HL-60 (cell line): Measurements from ENCODE around the gene ADISSP.

Source experiments
- DNase-seq, 2 experiments: peaks; one replicate each; pipeline ENCODE4 v3.0.0-alpha.2; 2010 to 2020; ENCODE audit warnings: low read depth in 1 of 2, low spot score in 1 of 2
- H3K27ac ChIP-seq: fragments of 250-450 bp; sonication (Bioruptor Pico); replicated peaks from 2 replicates; pipeline ENCODE4 v1.5.1; 2020; ENCODE audit warnings: mild to moderate bottlenecking, moderate library complexity
- H3K27me3 ChIP-seq: fragments of 250-450 bp; sonication (Bioruptor Pico); 2 replicates; pipeline ENCODE4 v1.5.1; 2021; ENCODE audit warnings: mild to moderate bottlenecking, moderate library complexity; ENCODE audit not compliant: insufficient read depth, poor library complexity, severe bottlenecking
- H3K4me3 ChIP-seq: replicated peaks from 2 replicates; pipeline ENCODE4 v1.5.1; 2011; ENCODE audit warnings: mild to moderate bottlenecking, control low read depth, low read length; ENCODE audit not compliant: insufficient read depth
- CTCF ChIP-seq: IDR thresholded peaks from one replicate; pipeline ENCODE4 v1.5.1; 2011; ENCODE audit warnings: low read length, control low read depth, inconsistent platforms; ENCODE audit not compliant: insufficient read depth
- GABPA ChIP-seq: IDR thresholded peaks from 2 replicates; pipeline ENCODE4 v1.6.1; 2012; ENCODE audit warnings: low read depth
- POLR2AphosphoS5 ChIP-seq: IDR thresholded peaks from 2 replicates; pipeline ENCODE4 v1.6.1; 2012; ENCODE audit warnings: low read depth
- REST ChIP-seq: IDR thresholded peaks from 2 replicates; pipeline ENCODE4 v1.6.1; 2012; ENCODE audit warnings: low read depth; ENCODE audit not compliant: insufficient replicate concordance
- SPI1 ChIP-seq: IDR thresholded peaks from 2 replicates; pipeline ENCODE4 v1.6.1; 2012; ENCODE audit warnings: low read depth, mild to moderate bottlenecking, borderline replicate concordance

ADISSP gene

GRCh38 chr20:3731944-3732326 lies 35.6 kb downstream of the ADISSP start:
- DNase-seq = no peak
- peaks cover 29% of the 10 kb centered on the region for H3K27me3 ChIP-seq
- H3K4me3 ChIP-seq = no peak overlapping the region
- TF ChIP-seq SPI1 = no peak
- TF ChIP-seq POLR2AphosphoS5 = no peak
- no peak overlapping the region for H3K27ac ChIP-seq

- Histone ChIP-seq H3K4me3 (no peak overlapping the region), H3K27me3 (peaks cover 29% of the 10 kb centered on the region), H3K27ac (no peak overlapping the region)
- TF ChIP-seq POLR2AphosphoS5 = no peak
- no peak for TF ChIP-seq SPI1
- no peak for TF ChIP-seq CTCF
- no peak for TF ChIP-seq REST
- no peak for TF ChIP-seq GABPA
- no peak for DNase-seq
These were observed 36.5 kb downstream of the ADISSP start for GRCh38 chr20:3730803-3731672.

GRCh38 chr20:3729811-3730540 lies 37.6 kb downstream of the ADISSP start:
- peaks cover 28% of the 10 kb centered on the region for H3K27me3 ChIP-seq
- H3K27ac ChIP-seq = no peak overlapping the region
- TF ChIP-seq REST (no peak), POLR2AphosphoS5 (no peak), CTCF (no peak), GABPA (no peak), SPI1 (no peak)
- no peak for DNase-seq
- no peak overlapping the region for H3K4me3 ChIP-seq

GRCh38 chr20:3729378-3729777 lies 38.2 kb downstream of the ADISSP start:
- H3K27me3 ChIP-seq = peaks cover 28% of the 10 kb centered on the region
- TF ChIP-seq CTCF (no peak), POLR2AphosphoS5 (no peak), REST (no peak), SPI1 (no peak), GABPA (no peak)
- no peak overlapping the region for H3K27ac ChIP-seq
- no peak for DNase-seq
- H3K4me3 ChIP-seq = no peak overlapping the region
